IMR-90 (cell line): Measurements from ENCODE around the gene NGB. TPM values are rescaled to one million over a fixed set of nuclear protein-coding genes. Genes with fewer than 3 reads are reported as not detected.

Experiments used
- ATAC-seq: fragments of 200-7000 bp; cut with Tn5 transposase; 2 replicates; pipeline ENCODE4 v1.9.1; 2020; ENCODE audit warnings: low read depth, mild to moderate bottlenecking, moderate library complexity
- BruUV-seq: library from RNA; stranded (reverse); fragments of 400-500 nt; replicated peaks from 2 replicates; lab custom pipeline; 2021; lab: Mats Ljungman, UMichigan
- CTCF ChIA-PET: fragments of 300-600 bp; formaldehyde crosslinking; extraction: SDS; loops from one replicate; lab custom pipeline; 2021; ENCODE audit warnings: antibody characterized with exemption; lab: Yijun Ruan, JAX
- POLR2A ChIA-PET: fragments of 300-600 bp; sonication (Branson Sonifier 250); formaldehyde crosslinking; loops from one replicate; lab custom pipeline; 2022; ENCODE audit warnings: antibody characterized with exemption; ENCODE audit not compliant: unreplicated experiment; lab: Charles Lee
- DNase-seq: peaks from one replicate; pipeline ENCODE4 v3.0.0; 2013
- H2AFZ ChIP-seq: replicated peaks from 2 replicates; pipeline ENCODE3; 2013; ENCODE audit warnings: low read length, mild to moderate bottlenecking; ENCODE audit not compliant: poor library complexity
- H2AK5ac ChIP-seq: 2 replicates; pipeline ENCODE4 v1.6.1; 2013; ENCODE audit warnings: low read depth, low read length, inconsistent platforms
- H2AK9ac ChIP-seq: replicated peaks from 2 replicates; pipeline ENCODE3; 2013; ENCODE audit warnings: mild to moderate bottlenecking, low read depth, low read length, moderate library complexity; ENCODE audit not compliant: poor library complexity
- H2BK120ac ChIP-seq: 2 replicates; pipeline ENCODE4 v1.6.1; 2013; ENCODE audit warnings: low read depth, low read length, inconsistent platforms
- H2BK15ac ChIP-seq: 3 replicates; pipeline ENCODE4 v1.6.1; 2013; ENCODE audit warnings: low read depth, low read length, inconsistent platforms
- H2BK20ac ChIP-seq: 2 replicates; pipeline ENCODE4 v1.6.1; 2013; ENCODE audit warnings: low read depth, mild to moderate bottlenecking, inconsistent platforms, low read length, moderate library complexity
- H2BK5ac ChIP-seq: 2 replicates; pipeline ENCODE4 v1.6.1; 2013; ENCODE audit warnings: mild to moderate bottlenecking, low read depth, low read length, inconsistent platforms; ENCODE audit not compliant: poor library complexity, severe bottlenecking
- H3K14ac ChIP-seq: replicated peaks from 2 replicates; pipeline ENCODE4 v1.6.1; 2013; ENCODE audit warnings: low read depth, low read length, inconsistent platforms
- H3K18ac ChIP-seq: 2 replicates; pipeline ENCODE4 v1.6.1; 2013; ENCODE audit warnings: low read depth, low read length, control low read depth
- H3K23ac ChIP-seq: 2 replicates; pipeline ENCODE4 v1.6.1; 2013; ENCODE audit warnings: low read depth, low read length, inconsistent platforms
- H3K27ac ChIP-seq: 2 replicates; pipeline ENCODE4 v1.5.1; 2013; ENCODE audit warnings: mild to moderate bottlenecking, control low read depth, low read length; ENCODE audit not compliant: insufficient read depth
- H3K27me3 ChIP-seq: 2 replicates; pipeline ENCODE4 v1.6.1; 2013; ENCODE audit warnings: low read length; ENCODE audit not compliant: control insufficient read depth, insufficient read depth
- H3K36me3 ChIP-seq: 2 replicates; pipeline ENCODE4 v1.6.1; 2013; ENCODE audit warnings: low read length, mixed read lengths; ENCODE audit not compliant: control insufficient read depth, insufficient read depth
- H3K4ac ChIP-seq: 2 replicates; pipeline ENCODE4 v1.6.1; 2013; ENCODE audit warnings: low read depth, low read length, inconsistent platforms
- H3K4me1 ChIP-seq: 2 replicates; pipeline ENCODE4 v1.6.1; 2013; ENCODE audit warnings: low read length, mixed read lengths; ENCODE audit not compliant: control insufficient read depth, insufficient read depth
- H3K4me2 ChIP-seq: 2 replicates; pipeline ENCODE4 v1.6.1; 2013; ENCODE audit warnings: low read depth, mild to moderate bottlenecking, control low read depth, low read length, moderate library complexity
- H3K4me3 ChIP-seq: 2 replicates; pipeline ENCODE4 v1.5.1; 2013; ENCODE audit warnings: low read depth, mild to moderate bottlenecking, control low read depth, low read length, moderate library complexity; ENCODE audit not compliant: insufficient read depth
- H3K56ac ChIP-seq: 2 replicates; pipeline ENCODE4 v1.6.1; 2013; ENCODE audit warnings: low read length, inconsistent platforms; ENCODE audit not compliant: insufficient read depth; ENCODE audit errors: extremely low read depth
- H3K79me1 ChIP-seq, 2 experiments: 2 replicates each; pipeline ENCODE4 v1.6.1; 2013; ENCODE audit warnings: low read length in 2 of 2, inconsistent platforms in 1 of 2, low read depth in 1 of 2
- H3K9ac ChIP-seq: 2 replicates; pipeline ENCODE4 v1.6.1; 2013; ENCODE audit warnings: low read depth, low read length, control low read depth
- H3K9me1 ChIP-seq: 2 replicates; pipeline ENCODE4 v1.6.1; 2013; ENCODE audit warnings: low read length, inconsistent platforms; ENCODE audit not compliant: insufficient read depth
- H3K9me3 ChIP-seq: 2 replicates; pipeline ENCODE4 v1.6.1; 2013; ENCODE audit warnings: low read length; ENCODE audit not compliant: control insufficient read depth, insufficient read depth
- H4K20me1 ChIP-seq: 2 replicates; pipeline ENCODE4 v1.6.1; 2013; ENCODE audit warnings: low read length, inconsistent platforms; ENCODE audit not compliant: insufficient read depth
- H4K5ac ChIP-seq: 2 replicates; pipeline ENCODE4 v1.6.1; 2013; ENCODE audit warnings: mild to moderate bottlenecking, low read depth, low read length, control low read depth
- H4K8ac ChIP-seq, 2 experiments: 2 replicates each; pipeline ENCODE4 v1.6.1; 2013; ENCODE audit warnings: low read depth in 2 of 2, low read length in 2 of 2, control low read depth in 1 of 2, inconsistent platforms in 1 of 2
- H4K91ac ChIP-seq: 2 replicates; pipeline ENCODE4 v1.6.1; 2013; ENCODE audit warnings: low read depth, low read length, inconsistent platforms; ENCODE audit not compliant: insufficient read depth
- CHD1 ChIP-seq: IDR thresholded peaks from 2 replicates; pipeline ENCODE4 v1.6.1; 2012; ENCODE audit warnings: low read depth, low read length, improper control_type of control experiment
- ELK1 ChIP-seq: fragments of 150-350 bp; IDR thresholded peaks from 2 replicates; pipeline ENCODE4 v1.6.1; 2016; ENCODE audit warnings: low read depth, mild to moderate bottlenecking, low read length, moderate library complexity, borderline replicate concordance
- RFX5 ChIP-seq: IDR thresholded peaks from 2 replicates; pipeline ENCODE4 v1.8.0; 2012; ENCODE audit warnings: low read depth, mild to moderate bottlenecking, low read length, moderate library complexity
- SMC3 ChIP-seq: fragments of 150-350 bp; IDR thresholded peaks from 2 replicates; pipeline ENCODE4 v1.6.1; 2016; ENCODE audit warnings: low read depth, mild to moderate bottlenecking, antibody characterized with exemption, low read length, moderate library complexity
- WGBS, 2 experiments: methylation state at CpG; one replicate each; pipeline versions ENCODE4 v1.1.5 to v1.1.7; 2013; ENCODE audit warnings: missing lambda C conversion rate in 2 of 2; ENCODE audit not compliant: insufficient read length in 1 of 2; ENCODE audit errors: extremely low coverage in 2 of 2; 5-methylcytosine and 5-hydroxymethylcytosine counted together
- dilution Hi-C: fragments of 300-500 bp; cut with HindIII; formaldehyde crosslinking; loops from one replicate; pipeline ENCODE4 v1.14.3; 2018; ENCODE audit warnings: low sequenced_read_pairs; ENCODE audit not compliant: unreplicated experiment
- in situ Hi-C: fragments of 300-500 bp; cut with MboI; formaldehyde crosslinking; loops from 3 replicates; pipeline ENCODE4 v1.14.3; 2019; ENCODE audit warnings: low sequenced_read_pairs, inconsistent platforms, mixed read lengths
- intact Hi-C: fragments of 100-400 bp; cut with micrococcal nuclease; formaldehyde crosslinking; loops from 2 replicates; pipeline ENCODE4 v1.10.0; 2022
- polyA plus RNA-seq, 3 experiments: library from polyadenylated mRNA; depleted of rRNA; stranded (reverse); fragments of >200 nt; gene quantifications; 2 replicates each; pipeline ENCODE4 v1.2.3, GENCODE V29; 2012; ENCODE audit warnings: low replicate concordance in 1 of 3
- total RNA-seq: library from RNA; depleted of rRNA; stranded (reverse); fragments of >200 nt; gene quantifications from 2 replicates; pipeline ENCODE4 v1.2.3, GENCODE V29; 2012

NGB gene
- total and polyA plus RNA-seq, 2 of the 4 experiments (the other 2 are of a cell fraction) = not detected

- peak overlapping the region; percentile 11; the same call in 1 of the 2 replicates for H3K56ac ChIP-seq
- no peak overlapping the region for H3K18ac ChIP-seq
- peak overlapping the region; percentile 29 for H3K14ac ChIP-seq
- intact Hi-C loops = loop anchor here (1.0 to 5.0 kb wide), 2 partner anchors 162 to 437 kb away; no protein-coding TSS in a partner anchor
- H3K79me1 ChIP-seq = peaks cover 18 to 61% of the 10 kb centered on the region in 2 experiments
- no TSS peak for BruUV-seq
- WGBS, 2 experiments = 85% methylated on average over 3 of the region's 10 CpGs; no CpG with 5 or more reads in 1 of the 2 experiments
- H2BK5ac ChIP-seq = peak overlapping the region; percentile 53
- H3K9me1 ChIP-seq = peaks cover 13% of the 10 kb centered on the region
- 0 out of 2 replicates have a peak overlapping the region, but pooled peaks have one; percentile 22 for H3K23ac ChIP-seq
- H2AK5ac ChIP-seq = peak overlapping the region; percentile 92
- dilution Hi-C loops = no loop called here
- DNase-seq (no peak), ATAC-seq (no peak)
- ChIA-PET POLR2A (interaction anchor here (1.1 to 1.2 kb wide), 2 partner anchors 11 to 12 kb away, joined by 3 to 4 read pairs; no protein-coding TSS in a partner anchor), CTCF (interaction anchor here (0.6 to 6.2 kb wide), 5 partner anchors 8 to 1408 kb away, joined by 3 to 116 read pairs (median 3); no protein-coding TSS in a partner anchor)
- H4K20me1 ChIP-seq = peaks cover 9% of the 10 kb centered on the region
- no peaks in the 10 kb centered on the region for H3K9me3 ChIP-seq
- H3K27ac ChIP-seq = peak overlapping the region; percentile 4; the same call in 1 of the 2 replicates
- no peak overlapping the region for H2AFZ ChIP-seq
- peak overlapping the region; percentile 85 for H2BK120ac ChIP-seq
- H3K36me3 ChIP-seq = no peaks in the 10 kb centered on the region
- H3K4ac ChIP-seq = peak overlapping the region; percentile 75
- peak overlapping the region; percentile 20 for H2AK9ac ChIP-seq
- no peak overlapping the region; the same call in none of the 2 replicates for H3K9ac ChIP-seq
- H2BK20ac ChIP-seq = peak overlapping the region; percentile 59
- no peak overlapping the region for H3K4me3 ChIP-seq
- H4K91ac ChIP-seq = peak overlapping the region; percentile 82
- no peak for TF ChIP-seq SMC3
- TF ChIP-seq CHD1 = no peak
- TF ChIP-seq RFX5 = no peak
- no peak for TF ChIP-seq ELK1
- in situ Hi-C loops = loop anchor here (5.0 to 25.0 kb wide), 2 partner anchors 162 to 427 kb away; no protein-coding TSS in a partner anchor
- H4K5ac ChIP-seq = no peak overlapping the region
- H2BK15ac ChIP-seq = peak overlapping the region; percentile 8; the same call in 2 of the 3 replicates
- peak overlapping the region in 1 of 2 experiments; percentile 4; a peak in 1 of 4 replicates for H4K8ac ChIP-seq
- H3K4me1 ChIP-seq = peaks cover 15% of the 10 kb centered on the region
- no peaks in the 10 kb centered on the region for H3K27me3 ChIP-seq
- no peak overlapping the region for H3K4me2 ChIP-seq
Measured at GRCh38 chr14:77314539-77315457, 43.8 kb upstream of the NGB start.
